Uterus (tissue), 4 donors: ENCODE measurements around the gene SCAF11. TPM values are rescaled to one million over a fixed set of nuclear protein-coding genes. Genes with fewer than 3 reads are reported as not detected.

Source experiments
- DNase-seq, 2 donors: peaks; one replicate each; pipeline ENCODE4 v3.0.0-alpha.2; 2019 to 2020
- H3K27ac ChIP-seq, 2 donors: fragments of 200-600 bp; sonication (generic); 1 replicate in 1 of 2; 2 replicates in 1 of 2; pipeline ENCODE4 v1.5.1; 2016 to 2018
- H3K27me3 ChIP-seq, 2 donors: fragments of 200-600 bp; sonication (generic); one replicate each; pipeline ENCODE4 v1.5.1; 2018 to 2019; ENCODE audit warnings: control low read depth in 1 of 2
- H3K36me3 ChIP-seq, 2 donors: fragments of 200-600 bp; sonication (generic); one replicate each; pipeline ENCODE4 v1.5.1; 2019; ENCODE audit warnings: control low read depth in 1 of 2
- H3K4me1 ChIP-seq, 2 donors: fragments of 200-600 bp; sonication (generic); one replicate each; pipeline ENCODE4 v1.5.1; 2018 to 2019; ENCODE audit warnings: control low read depth in 1 of 2
- H3K4me3 ChIP-seq, 2 donors: fragments of 200-600 bp; sonication (generic); 1 replicate in 1 of 2; 2 replicates in 1 of 2; pipeline ENCODE4 v1.5.1; 2018 to 2019; ENCODE audit warnings: mild to moderate bottlenecking in 1 of 2
- H3K9me3 ChIP-seq, 2 donors: fragments of 200-600 bp; sonication (generic); one replicate each; pipeline ENCODE4 v1.5.1; 2019; ENCODE audit warnings: control low read depth in 1 of 2
- CTCF ChIP-seq, 4 experiments: fragments of 200-600 bp in 2 of 4; fragments of 450-650 bp in 2 of 4; sonication (generic) in 2 of 4; IDR thresholded peaks; one replicate each; pipeline ENCODE4 v1.5.1; 2016 to 2019; ENCODE audit warnings: antibody characterized with exemption in 4 of 4, mild to moderate bottlenecking in 2 of 4, moderate library complexity in 1 of 4
- POLR2A ChIP-seq, 2 donors: fragments of 450-650 bp; IDR thresholded peaks; one replicate each; pipeline ENCODE4 v1.6.1; 2016; ENCODE audit warnings: antibody characterized with exemption in 2 of 2, mild to moderate bottlenecking in 1 of 2, moderate library complexity in 1 of 2
- intact Hi-C: fragments of 100-400 bp; cut with DNase I; formaldehyde crosslinking; loops from one replicate; pipeline ENCODE4 v1.15.1; 2023; ENCODE audit warnings: low total_unique reads
- total RNA-seq, 4 donors: library from RNA; depleted of rRNA in 3 of 4; stranded (reverse); fragments of >200 nt in 3 of 4; gene quantifications; one replicate each; pipeline versions ENCODE4 v1.1.0 to v1.2.4, GENCODE V29; 2014 to 2023
- donor health status: DM: yes; HTN: yes; CAD: no.

The SCAF11 gene
- total RNA-seq, 4 donors from 2014 or later, result 127 to 207 (median 170) TPM

- Histone ChIP-seq H3K27me3 (no peaks in the 10 kb centered on the region), H3K4me1 (no peaks in the 10 kb centered on the region), H3K36me3 (no peaks in the 10 kb centered on the region), H3K27ac (no peak overlapping the region), H3K4me3 (no peak overlapping the region), H3K9me3 (no peaks in the 10 kb centered on the region)
- DNase-seq, result no peak
- TF ChIP-seq CTCF (IDR thresholded peaks at IDR 0.05), result no peak
- intact Hi-C loops, result no loop called here
Measured at GRCh38 chr12:45907955-45908354, 82.4 kb downstream of the SCAF11 start.

- no peaks in the 10 kb centered on the region for H3K9me3 ChIP-seq
- no peak for TF ChIP-seq POLR2A (IDR thresholded peaks at IDR 0.05)
- no peak for TF ChIP-seq CTCF (IDR thresholded peaks at IDR 0.05)
- no peaks in the 10 kb centered on the region for H3K27me3 ChIP-seq
- no peaks in the 10 kb centered on the region for H3K4me1 ChIP-seq
- peaks cover 3 to 4% of the 10 kb centered on the region in 2 donors for H3K36me3 ChIP-seq
- no peak for DNase-seq
- no peak overlapping the region for H3K27ac ChIP-seq
- intact Hi-C loops, result no loop called here
- no peak overlapping the region for H3K4me3 ChIP-seq
Measured at GRCh38 chr12:45898094-45898493, 92.3 kb downstream of the SCAF11 start.

- peaks cover 3 to 4% of the 10 kb centered on the region in 2 donors for H3K36me3 ChIP-seq
- H3K9me3 ChIP-seq, result no peaks in the 10 kb centered on the region
- intact Hi-C loops, result no loop called here
- H3K4me1 ChIP-seq, result no peaks in the 10 kb centered on the region
- TF ChIP-seq CTCF (IDR thresholded peaks at IDR 0.05), result no peak
- TF ChIP-seq POLR2A (IDR thresholded peaks at IDR 0.05), result no peak
- no peak for DNase-seq
- no peak overlapping the region for H3K27ac ChIP-seq
- no peaks in the 10 kb centered on the region for H3K27me3 ChIP-seq
- H3K4me3 ChIP-seq, result no peak overlapping the region
Measured at GRCh38 chr12:45895961-45896360, 94.4 kb downstream of the SCAF11 start.

GRCh38 chr12:45893240-45893639, 97.1 kb downstream of the SCAF11 start:
- no peaks in the 10 kb centered on the region for H3K27me3 ChIP-seq
- H3K4me3 ChIP-seq, result no peak overlapping the region
- H3K27ac ChIP-seq, result no peak overlapping the region
- H3K36me3 ChIP-seq, result peaks cover 3 to 4% of the 10 kb centered on the region in 2 donors
- H3K9me3 ChIP-seq, result no peaks in the 10 kb centered on the region
- no peak for DNase-seq
- intact Hi-C loops, result no loop called here
- H3K4me1 ChIP-seq, result no peaks in the 10 kb centered on the region
- TF ChIP-seq POLR2A (IDR thresholded peaks at IDR 0.05) (no peak), CTCF (IDR thresholded peaks at IDR 0.05) (no peak)

- intact Hi-C loops, result no loop called here
- TF ChIP-seq POLR2A (IDR thresholded peaks at IDR 0.05) (no peak), CTCF (IDR thresholded peaks at IDR 0.05) (no peak)
- H3K27me3 ChIP-seq, result no peaks in the 10 kb centered on the region
- no peak for DNase-seq
- no peak overlapping the region for H3K4me3 ChIP-seq
- H3K9me3 ChIP-seq, result no peaks in the 10 kb centered on the region
- peaks cover 3 to 4% of the 10 kb centered on the region in 2 donors for H3K36me3 ChIP-seq
- H3K27ac ChIP-seq, result no peak overlapping the region
- no peaks in the 10 kb centered on the region for H3K4me1 ChIP-seq
Measured at GRCh38 chr12:45890276-45890675, 100.1 kb downstream of the SCAF11 start.
